Measurements from ENCODE around the gene DISP3. TPM values are rescaled to one million over a fixed set of nuclear protein-coding genes. Genes with fewer than 3 reads are reported as not detected.

DISP3 gene
- total and polyA plus RNA-seq, 2 of the 13 experiments (the other 11 are each of a cell fraction or from before 2014, with no cell fraction given): 0.08 to 0.13 TPM

- CTCF ChIA-PET (ENCODE audit: low intra/inter-chr PET ratio, low total read pairs): no interaction called here
- no peak overlapping the region for H2AFZ ChIP-seq (ENCODE audit: low read length)
These were observed 38.1 kb downstream of the DISP3 start for GRCh38 chr1:11516961-11517635.

More at GRCh38 chr1:11516961-11517635, 38.1 kb downstream of the DISP3 start:
- TF ChIP-seq AKAP8 (CRISPR knock-in tag; IDR thresholded peaks at IDR 0.05) (no peak), ZNF44 (CRISPR knock-in tag; IDR thresholded peaks at IDR 0.05) (no peak), TMF1 (CRISPR knock-in tag; IDR thresholded peaks at IDR 0.05; ENCODE audit: low read depth) (no peak), ZFP82 (CRISPR knock-in tag; IDR thresholded peaks at IDR 0.05; ENCODE audit: borderline replicate concordance) (no peak), TCF12 (IDR thresholded peaks at IDR 0.05) (no peak), TCF12 (CRISPR knock-in tag; IDR thresholded peaks at IDR 0.05) (no peak), ZFP36 (IDR thresholded peaks at IDR 0.05; ENCODE audit: borderline replicate concordance, low read depth, low read length, partially characterized antibody) (no peak), ERF (CRISPR knock-in tag; IDR thresholded peaks at IDR 0.05) (no peak), ZNF879 (CRISPR knock-in tag; IDR thresholded peaks at IDR 0.05) (no peak), GATAD1 (CRISPR knock-in tag; IDR thresholded peaks at IDR 0.05) (no peak), ZNF574 (CRISPR knock-in tag; IDR thresholded peaks at IDR 0.05) (no peak), WIZ (CRISPR knock-in tag; IDR thresholded peaks at IDR 0.05) (no peak), MZF1 (CRISPR knock-in tag; IDR thresholded peaks at IDR 0.05; ENCODE audit: borderline replicate concordance) (no peak), ZNF264 (CRISPR knock-in tag; IDR thresholded peaks at IDR 0.05) (no peak), AHR (CRISPR knock-in tag; IDR thresholded peaks at IDR 0.05) (no peak), TIGD3 (CRISPR knock-in tag; IDR thresholded peaks at IDR 0.05; ENCODE audit: borderline replicate concordance) (no peak), NBN (conservative IDR thresholded peaks at IDR 0.05) (no peak), GRHL1 (CRISPR knock-in tag; conservative IDR thresholded peaks at IDR 0.05) (no peak), BRD4 (CRISPR knock-in tag; IDR thresholded peaks at IDR 0.05) (no peak), RFX1 (IDR thresholded peaks at IDR 0.05) (no peak), RARG (CRISPR knock-in tag; IDR thresholded peaks at IDR 0.05; ENCODE audit: low read depth) (no peak)
- H3K9ac ChIP-seq (ENCODE audit: insufficient read depth, low read depth, low read length): no peak overlapping the region
- no peaks in the 10 kb centered on the region for H4K20me1 ChIP-seq (ENCODE audit: insufficient read depth, low read length)
- H3K4me2 ChIP-seq (ENCODE audit: low read depth, low read length): no peak overlapping the region
- H3K9me3 ChIP-seq (ENCODE audit: low read length): no peaks in the 10 kb centered on the region
- intact Hi-C loops (cut with micrococcal nuclease; ENCODE audit: unreplicated experiment) (no loop called here), in situ Hi-C loops (cut with HindIII; ENCODE audit: extremely low pct_ligation_motif_present, low pct_unique_long_range_greater_than_20kb) (no loop called here)
- POLR2A ChIA-PET: no interaction called here
- 16% methylated on average over 9 of the region's 9 CpGs for WGBS (ENCODE audit: low lambda C conversion rate)
- no peak for FAIRE-seq
- no peak overlapping the region for H3K4me3 ChIP-seq (replicated peaks in 1 of 3; ENCODE audit: insufficient read depth in 1 of 3, low read depth in 2 of 3, low read length in 3 of 3)
- no peaks in the 10 kb centered on the region for H3K79me2 ChIP-seq (ENCODE audit: insufficient read depth, low read length)
- H3K27me3 ChIP-seq (ENCODE audit: control insufficient read depth in 1 of 2, insufficient read depth in 2 of 2, low read length in 2 of 2): peaks cover 0 to 29% of the 10 kb centered on the region in 2 experiments; a peak in 3 of 5 replicates
- BruUV-seq (replicated peaks): no TSS peak
- DNase-seq (ENCODE audit: low spot score): no peak
- H3K4me1 ChIP-seq (ENCODE audit: insufficient read depth, low read length): no peaks in the 10 kb centered on the region
- no peak for ATAC-seq
- no peak overlapping the region for H3K27ac ChIP-seq (ENCODE audit: extremely low read length, insufficient read depth, low read length)
- no peaks in the 10 kb centered on the region for H3K36me3 ChIP-seq (replicated peaks in 1 of 2; ENCODE audit: control insufficient read depth in 1 of 2, insufficient read depth in 2 of 2, low read length in 2 of 2)

Data from HepG2 (cell line).